HL-60 (cell line): Measurements from ENCODE around the gene RAP1A.

Experiments
- DNase-seq, 2 experiments: peaks; one replicate each; pipeline ENCODE4 v3.0.0-alpha.2; 2010 to 2020; ENCODE audit warnings: low read depth in 1 of 2, low spot score in 1 of 2
- H3K27ac ChIP-seq: fragments of 250-450 bp; sonication (Bioruptor Pico); replicated peaks from 2 replicates; pipeline ENCODE4 v1.5.1; 2020; ENCODE audit warnings: mild to moderate bottlenecking, moderate library complexity
- H3K27me3 ChIP-seq: fragments of 250-450 bp; sonication (Bioruptor Pico); 2 replicates; pipeline ENCODE4 v1.5.1; 2021; ENCODE audit warnings: mild to moderate bottlenecking, moderate library complexity; ENCODE audit not compliant: insufficient read depth, poor library complexity, severe bottlenecking
- H3K4me3 ChIP-seq: replicated peaks from 2 replicates; pipeline ENCODE4 v1.5.1; 2011; ENCODE audit warnings: mild to moderate bottlenecking, control low read depth, low read length; ENCODE audit not compliant: insufficient read depth
- CTCF ChIP-seq: IDR thresholded peaks from one replicate; pipeline ENCODE4 v1.5.1; 2011; ENCODE audit warnings: low read length, control low read depth, inconsistent platforms; ENCODE audit not compliant: insufficient read depth
- GABPA ChIP-seq: IDR thresholded peaks from 2 replicates; pipeline ENCODE4 v1.6.1; 2012; ENCODE audit warnings: low read depth
- POLR2AphosphoS5 ChIP-seq: IDR thresholded peaks from 2 replicates; pipeline ENCODE4 v1.6.1; 2012; ENCODE audit warnings: low read depth
- SPI1 ChIP-seq: IDR thresholded peaks from 2 replicates; pipeline ENCODE4 v1.6.1; 2012; ENCODE audit warnings: low read depth, mild to moderate bottlenecking, borderline replicate concordance
- TF ChIP-seq, protein P1 (sequence below): IDR thresholded peaks from 2 replicates; pipeline ENCODE4 v1.6.1; 2012; ENCODE audit warnings: low read depth; ENCODE audit not compliant: insufficient replicate concordance

Gene RAP1A

DNA sequence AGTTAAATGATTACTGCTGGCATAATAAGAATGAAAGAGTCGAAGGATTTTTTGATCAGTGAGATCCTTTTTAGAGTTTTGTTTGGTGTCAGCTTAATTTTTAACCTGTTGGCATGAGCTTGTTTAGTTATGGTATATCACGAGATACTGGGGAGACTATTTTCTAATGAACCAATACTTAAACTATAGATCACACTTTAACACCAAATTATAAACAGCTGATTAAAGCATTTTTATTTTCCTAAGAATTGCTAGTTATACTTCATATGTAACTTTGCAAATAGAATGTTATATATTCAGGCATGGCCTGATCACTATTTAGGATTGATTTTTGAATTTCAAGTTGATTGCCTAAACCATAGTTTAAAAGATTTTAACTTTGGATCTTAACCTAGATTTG is 142.1 kb downstream of the RAP1A start:
- no peak for TF ChIP-seq CTCF
- no peak for TF ChIP-seq SPI1
- TF ChIP-seq GABPA = no peak
- TF ChIP-seq POLR2AphosphoS5 = no peak
- TF ChIP-seq, protein P1, sequence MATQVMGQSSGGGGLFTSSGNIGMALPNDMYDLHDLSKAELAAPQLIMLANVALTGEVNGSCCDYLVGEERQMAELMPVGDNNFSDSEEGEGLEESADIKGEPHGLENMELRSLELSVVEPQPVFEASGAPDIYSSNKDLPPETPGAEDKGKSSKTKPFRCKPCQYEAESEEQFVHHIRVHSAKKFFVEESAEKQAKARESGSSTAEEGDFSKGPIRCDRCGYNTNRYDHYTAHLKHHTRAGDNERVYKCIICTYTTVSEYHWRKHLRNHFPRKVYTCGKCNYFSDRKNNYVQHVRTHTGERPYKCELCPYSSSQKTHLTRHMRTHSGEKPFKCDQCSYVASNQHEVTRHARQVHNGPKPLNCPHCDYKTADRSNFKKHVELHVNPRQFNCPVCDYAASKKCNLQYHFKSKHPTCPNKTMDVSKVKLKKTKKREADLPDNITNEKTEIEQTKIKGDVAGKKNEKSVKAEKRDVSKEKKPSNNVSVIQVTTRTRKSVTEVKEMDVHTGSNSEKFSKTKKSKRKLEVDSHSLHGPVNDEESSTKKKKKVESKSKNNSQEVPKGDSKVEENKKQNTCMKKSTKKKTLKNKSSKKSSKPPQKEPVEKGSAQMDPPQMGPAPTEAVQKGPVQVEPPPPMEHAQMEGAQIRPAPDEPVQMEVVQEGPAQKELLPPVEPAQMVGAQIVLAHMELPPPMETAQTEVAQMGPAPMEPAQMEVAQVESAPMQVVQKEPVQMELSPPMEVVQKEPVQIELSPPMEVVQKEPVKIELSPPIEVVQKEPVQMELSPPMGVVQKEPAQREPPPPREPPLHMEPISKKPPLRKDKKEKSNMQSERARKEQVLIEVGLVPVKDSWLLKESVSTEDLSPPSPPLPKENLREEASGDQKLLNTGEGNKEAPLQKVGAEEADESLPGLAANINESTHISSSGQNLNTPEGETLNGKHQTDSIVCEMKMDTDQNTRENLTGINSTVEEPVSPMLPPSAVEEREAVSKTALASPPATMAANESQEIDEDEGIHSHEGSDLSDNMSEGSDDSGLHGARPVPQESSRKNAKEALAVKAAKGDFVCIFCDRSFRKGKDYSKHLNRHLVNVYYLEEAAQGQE = no peak
- H3K27ac ChIP-seq = no peak overlapping the region
- no peak for DNase-seq

GRCh38 chr1:111762332-111762731 is 142.7 kb downstream of the RAP1A start:
- TF ChIP-seq CTCF (no peak), GABPA (no peak), POLR2AphosphoS5 (no peak), SPI1 (no peak)
- TF ChIP-seq, protein P1 = no peak
- Histone ChIP-seq H3K4me3 (no peak overlapping the region), H3K27ac (no peak overlapping the region), H3K27me3 (no peaks in the 10 kb centered on the region)
- no peak for DNase-seq

More for the DNA sequence above, 142.1 kb downstream of the RAP1A start:
- Histone ChIP-seq H3K27me3 (no peaks in the 10 kb centered on the region), H3K4me3 (no peak overlapping the region)
